ENCODE measurements around the gene PLEKHJ1. TPM values are rescaled to one million over a fixed set of nuclear protein-coding genes. Genes with fewer than 3 reads are reported as not detected.
A peak's percentile ranks its signal among the peaks of the same experiment; 100 is the strongest.

PLEKHJ1 gene
- total and polyA plus RNA-seq, 2 donors, result 62.0 to 97.7 TPM

GRCh38 chr19:2234996-2235380, 1.1 kb downstream of the PLEKHJ1 start:
- Histone ChIP-seq H3K36me3 (ENCODE audit: control insufficient read depth in 2 of 2, insufficient read depth in 2 of 2, low read length in 1 of 2) (peaks cover 39 to 42% of the 10 kb centered on the region in 2 donors), H3K4me1 (ENCODE audit: control insufficient read depth in 2 of 2, insufficient read depth in 2 of 2, low read length in 2 of 2) (peaks cover 26 to 41% of the 10 kb centered on the region in 2 donors), H3K4me3 (ENCODE audit: low read length in 2 of 2) (peak overlapping the region; percentile 88 to 97), H3K27me3 (ENCODE audit: control insufficient read depth in 2 of 2, insufficient read depth in 1 of 2, low read length in 1 of 2) (no peaks in the 10 kb centered on the region), H3K27ac (ENCODE audit: low read depth in 1 of 2, low read length in 1 of 2) (no peak overlapping the region), H3K9me3 (ENCODE audit: control insufficient read depth in 2 of 2, insufficient read depth in 1 of 2, low read length in 1 of 2) (no peaks in the 10 kb centered on the region)
- 86% methylated on average over 6 of the region's 6 CpGs for WGBS
- DNase-seq (ENCODE audit: low read depth in 6 of 9, low spot score in 9 of 9), result no peak

GRCh38 chr19:2233601-2234280, 2.4 kb downstream of the PLEKHJ1 start:
- no peaks in the 10 kb centered on the region for H3K9me3 ChIP-seq (ENCODE audit: control insufficient read depth in 2 of 2, insufficient read depth in 1 of 2, low read length in 1 of 2)
- H3K36me3 ChIP-seq (ENCODE audit: control insufficient read depth in 2 of 2, insufficient read depth in 2 of 2, low read length in 1 of 2), result peaks cover 50 to 55% of the 10 kb centered on the region in 2 donors
- no peak for DNase-seq (ENCODE audit: low read depth in 6 of 9, low spot score in 9 of 9)
- H3K4me1 ChIP-seq (ENCODE audit: control insufficient read depth in 2 of 2, insufficient read depth in 2 of 2, low read length in 2 of 2), result peaks cover 20 to 34% of the 10 kb centered on the region in 2 donors
- no peak overlapping the region for H3K4me3 ChIP-seq (ENCODE audit: low read length in 2 of 2)
- H3K27ac ChIP-seq (ENCODE audit: low read depth in 1 of 2, low read length in 1 of 2), result no peak overlapping the region
- 93% methylated on average over 25 of the region's 25 CpGs for WGBS
- no peaks in the 10 kb centered on the region for H3K27me3 ChIP-seq (ENCODE audit: control insufficient read depth in 2 of 2, insufficient read depth in 1 of 2, low read length in 1 of 2)

- DNase-seq (ENCODE audit: low read depth in 6 of 9, low spot score in 9 of 9), result no peak
- Histone ChIP-seq H3K9me3 (ENCODE audit: control insufficient read depth in 2 of 2, insufficient read depth in 1 of 2, low read length in 1 of 2) (no peaks in the 10 kb centered on the region), H3K36me3 (ENCODE audit: control insufficient read depth in 2 of 2, insufficient read depth in 2 of 2, low read length in 1 of 2) (peaks cover 56 to 66% of the 10 kb centered on the region in 2 donors), H3K4me3 (ENCODE audit: low read length in 2 of 2) (no peak overlapping the region), H3K27me3 (ENCODE audit: control insufficient read depth in 2 of 2, insufficient read depth in 1 of 2, low read length in 1 of 2) (no peaks in the 10 kb centered on the region), H3K27ac (ENCODE audit: low read depth in 1 of 2, low read length in 1 of 2) (no peak overlapping the region), H3K4me1 (ENCODE audit: control insufficient read depth in 2 of 2, insufficient read depth in 2 of 2, low read length in 2 of 2) (peaks cover 10 to 22% of the 10 kb centered on the region in 2 donors)
- WGBS, result 97% methylated on average over 30 of the region's 30 CpGs
Observed at GRCh38 chr19:2232286-2233151, 3.6 kb downstream of the PLEKHJ1 start.

GRCh38 chr19:2231621-2232221, 4.4 kb downstream of the PLEKHJ1 start:
- Histone ChIP-seq H3K4me1 (ENCODE audit: control insufficient read depth in 2 of 2, insufficient read depth in 2 of 2, low read length in 2 of 2) (peaks cover 8 to 17% of the 10 kb centered on the region in 2 donors), H3K36me3 (ENCODE audit: control insufficient read depth in 2 of 2, insufficient read depth in 2 of 2, low read length in 1 of 2) (peaks cover 60 to 74% of the 10 kb centered on the region in 2 donors), H3K9me3 (ENCODE audit: control insufficient read depth in 2 of 2, insufficient read depth in 1 of 2, low read length in 1 of 2) (no peaks in the 10 kb centered on the region), H3K27ac (ENCODE audit: low read depth in 1 of 2, low read length in 1 of 2) (no peak overlapping the region), H3K4me3 (ENCODE audit: low read length in 2 of 2) (no peak overlapping the region), H3K27me3 (ENCODE audit: control insufficient read depth in 2 of 2, insufficient read depth in 1 of 2, low read length in 1 of 2) (no peaks in the 10 kb centered on the region)
- DNase-seq (ENCODE audit: low read depth in 6 of 9, low spot score in 9 of 9), result no peak
- 97% methylated on average over 21 of the region's 21 CpGs for WGBS

- H3K36me3 ChIP-seq (ENCODE audit: control insufficient read depth in 2 of 2, insufficient read depth in 2 of 2, low read length in 1 of 2), result peaks cover 65 to 82% of the 10 kb centered on the region in 2 donors
- WGBS, result 97% methylated on average over 12 of the region's 12 CpGs
- H3K4me3 ChIP-seq (ENCODE audit: low read length in 2 of 2), result no peak overlapping the region
- peaks cover 8 to 15% of the 10 kb centered on the region in 2 donors for H3K4me1 ChIP-seq (ENCODE audit: control insufficient read depth in 2 of 2, insufficient read depth in 2 of 2, low read length in 2 of 2)
- no peak overlapping the region for H3K27ac ChIP-seq (ENCODE audit: low read depth in 1 of 2, low read length in 1 of 2)
- DNase-seq (ENCODE audit: low read depth in 6 of 9, low spot score in 9 of 9), result no peak
- H3K9me3 ChIP-seq (ENCODE audit: control insufficient read depth in 2 of 2, insufficient read depth in 1 of 2, low read length in 1 of 2), result no peaks in the 10 kb centered on the region
- H3K27me3 ChIP-seq (ENCODE audit: control insufficient read depth in 2 of 2, insufficient read depth in 1 of 2, low read length in 1 of 2), result no peaks in the 10 kb centered on the region
Observed at GRCh38 chr19:2230807-2231533, 5.2 kb downstream of the PLEKHJ1 start.

GRCh38 chr19:2230033-2230531, 6.0 kb downstream of the PLEKHJ1 start:
- H3K36me3 ChIP-seq (ENCODE audit: control insufficient read depth in 2 of 2, insufficient read depth in 2 of 2, low read length in 1 of 2), result peaks cover 74 to 91% of the 10 kb centered on the region in 2 donors
- H3K27ac ChIP-seq (ENCODE audit: low read depth in 1 of 2, low read length in 1 of 2), result no peak overlapping the region
- no peaks in the 10 kb centered on the region for H3K27me3 ChIP-seq (ENCODE audit: control insufficient read depth in 2 of 2, insufficient read depth in 1 of 2, low read length in 1 of 2)
- WGBS, result 97% methylated on average over 43 of the region's 43 CpGs
- H3K9me3 ChIP-seq (ENCODE audit: control insufficient read depth in 2 of 2, insufficient read depth in 1 of 2, low read length in 1 of 2), result no peaks in the 10 kb centered on the region
- H3K4me1 ChIP-seq (ENCODE audit: control insufficient read depth in 2 of 2, insufficient read depth in 2 of 2, low read length in 2 of 2), result peaks cover 4 to 11% of the 10 kb centered on the region in 2 donors
- H3K4me3 ChIP-seq (ENCODE audit: low read length in 2 of 2), result no peak overlapping the region
- no peak for DNase-seq (ENCODE audit: low read depth in 6 of 9, low spot score in 9 of 9)

- DNase-seq (ENCODE audit: low read depth in 6 of 9, low spot score in 9 of 9), result no peak
- Histone ChIP-seq H3K9me3 (ENCODE audit: control insufficient read depth in 2 of 2, insufficient read depth in 1 of 2, low read length in 1 of 2) (no peaks in the 10 kb centered on the region), H3K27me3 (ENCODE audit: control insufficient read depth in 2 of 2, insufficient read depth in 1 of 2, low read length in 1 of 2) (no peaks in the 10 kb centered on the region), H3K4me1 (ENCODE audit: control insufficient read depth in 2 of 2, insufficient read depth in 2 of 2, low read length in 2 of 2) (peaks cover 0 to 4% of the 10 kb centered on the region in 2 donors), H3K27ac (ENCODE audit: low read depth in 1 of 2, low read length in 1 of 2) (no peak overlapping the region), H3K4me3 (ENCODE audit: low read length in 2 of 2) (no peak overlapping the region), H3K36me3 (ENCODE audit: control insufficient read depth in 2 of 2, insufficient read depth in 2 of 2, low read length in 1 of 2) (peaks cover 81 to 98% of the 10 kb centered on the region in 2 donors)
- whole genome bisulfite sequencing, result 96% methylated on average over 45 of the region's 45 CpGs
Observed at GRCh38 chr19:2229103-2230032, 6.8 kb downstream of the PLEKHJ1 start.

All from thymus (tissue), 11 donors.